K562 (cell line): ENCODE results near the gene OPHN1. TPM values are rescaled to one million over a fixed set of nuclear protein-coding genes. Genes with fewer than 3 reads are reported as not detected.

Experiments used
- ATAC-seq: fragments of 200-7000 bp; cut with Tn5 transposase; 3 replicates; pipeline ENCODE4 v1.9.1; 2020; ENCODE audit warnings: moderate library complexity
- BruUV-seq: library from RNA; stranded (reverse); fragments of 400-500 nt; replicated peaks from 2 replicates; lab custom pipeline; 2021; lab: Mats Ljungman, UMichigan
- CTCF ChIA-PET: fragments of 300-600 bp; formaldehyde crosslinking; extraction: SDS; loops from one replicate; lab custom pipeline; 2021; ENCODE audit warnings: low intra/inter-chr PET ratio; lab: Yijun Ruan, JAX
- POLR2A ChIA-PET: fragments of 300-600, 350-650 bp; sonication (Branson Sonifier 250); formaldehyde crosslinking; extraction: SDS; loops from one replicate; lab custom pipeline; 2021; ENCODE audit warnings: antibody characterized with exemption, inconsistent platforms; lab: Yijun Ruan, JAX
- DNase-seq, 4 experiments: peaks; one replicate each; pipeline versions ENCODE4 v3.0.0 to v3.0.0-alpha.2; 2011 to 2018; ENCODE audit warnings: low spot score in 3 of 4, mixed read lengths in 3 of 4; ENCODE audit errors: extremely low read depth in 1 of 4
- FAIRE-seq: peaks from 2 replicates; lab custom pipeline; 2011; peaks lifted over from hg19 to GRCh38; lab: Jason Lieb, UNC
- H2AFZ ChIP-seq: 2 replicates; pipeline ENCODE4 v1.6.0; 2011; ENCODE audit warnings: low read depth, low read length, control low read depth, inconsistent platforms
- H3K27ac ChIP-seq: fragments of 200-600 bp; 3 replicates; pipeline ENCODE4 v1.8.0; 2011; ENCODE audit warnings: low read depth, mild to moderate bottlenecking, control low read depth, inconsistent platforms, low read length, moderate library complexity, mixed read lengths; ENCODE audit errors: extremely low read depth
- H3K27me3 ChIP-seq, 2 experiments: fragments of 300-600 bp in 1 of 2; 2 replicates in 1 of 2; 3 replicates in 1 of 2; pipeline versions ENCODE4 v1.6.0 to v1.8.0; 2011; ENCODE audit warnings: inconsistent platforms in 2 of 2, low read length in 2 of 2, mild to moderate bottlenecking in 1 of 2, mixed read lengths in 1 of 2, moderate library complexity in 1 of 2; ENCODE audit not compliant: control insufficient read depth in 2 of 2, insufficient read depth in 2 of 2
- H3K36me3 ChIP-seq: fragments of 300-600 bp; 3 replicates; pipeline ENCODE4 v1.8.0; 2011; ENCODE audit warnings: mild to moderate bottlenecking, low read length, inconsistent platforms; ENCODE audit not compliant: control insufficient read depth, insufficient read depth
- H3K4me1 ChIP-seq, 2 experiments: fragments of 200-600 bp in 1 of 2; replicated peaks in 1 of 2; 2 replicates in 1 of 2; 3 replicates in 1 of 2; pipeline versions ENCODE4 v1.5.1 to v1.8.0; 2011; ENCODE audit warnings: inconsistent platforms in 2 of 2, low read length in 2 of 2, mild to moderate bottlenecking in 1 of 2, mixed read lengths in 1 of 2, moderate library complexity in 1 of 2; ENCODE audit not compliant: control insufficient read depth in 2 of 2, insufficient read depth in 2 of 2
- H3K4me2 ChIP-seq: 2 replicates; pipeline ENCODE4 v1.6.1; 2011; ENCODE audit warnings: low read length, control low read depth, inconsistent platforms, mixed read lengths; ENCODE audit not compliant: insufficient read depth
- H3K4me3 ChIP-seq: fragments of 200-600 bp; sonication (generic), shearing (Covaris generic); 2 replicates; pipeline ENCODE4 v1.5.1; 2016; ENCODE audit warnings: control low read depth, inconsistent platforms
- H3K79me2 ChIP-seq: fragments of 200-600 bp; 3 replicates; pipeline ENCODE4 v1.8.0; 2011; ENCODE audit warnings: low read length, inconsistent platforms; ENCODE audit not compliant: control insufficient read depth, insufficient read depth
- H3K9ac ChIP-seq, 2 experiments: 2 replicates each; pipeline versions ENCODE4 v1.6.0 to v1.6.1; 2011; ENCODE audit warnings: low read depth in 2 of 2, low read length in 2 of 2, control low read depth in 1 of 2, inconsistent platforms in 1 of 2, mild to moderate bottlenecking in 1 of 2, mixed read lengths in 1 of 2; ENCODE audit not compliant: insufficient read depth in 1 of 2
- H3K9me1 ChIP-seq: one replicate; pipeline ENCODE4 v1.6.0; 2011; ENCODE audit warnings: inconsistent platforms, mild to moderate bottlenecking, low read length, moderate library complexity; ENCODE audit not compliant: control insufficient read depth, insufficient read depth
- H3K9me3 ChIP-seq: replicated peaks from 2 replicates; pipeline ENCODE4 v1.5.1; 2011; ENCODE audit warnings: low read depth, low read length, inconsistent platforms; ENCODE audit not compliant: control insufficient read depth, insufficient read depth
- H4K20me1 ChIP-seq: replicated peaks from 2 replicates; pipeline ENCODE4 v1.6.1; 2011; ENCODE audit warnings: low read length, inconsistent platforms, mixed read lengths; ENCODE audit not compliant: control insufficient read depth, insufficient read depth
- FOXM1 ChIP-seq, 2 experiments: fragments of 450-650 bp in 1 of 2; sonication (generic) in 1 of 2; formaldehyde crosslinking in 1 of 2; IDR thresholded peaks; 2 replicates each; pipeline versions ENCODE4 v1.6.1 to v1.9.0; 2017 to 2022; ENCODE audit warnings: low read depth in 2 of 2, mild to moderate bottlenecking in 2 of 2, missing genetic modification reagents in 1 of 2, moderate library complexity in 1 of 2
- KAT8 ChIP-seq: fragments of 450-650 bp; IDR thresholded peaks from 2 replicates; pipeline ENCODE4 v1.6.1; 2016; ENCODE audit warnings: low read depth, mild to moderate bottlenecking
- NFE2 ChIP-seq: IDR thresholded peaks from 2 replicates; pipeline ENCODE4 v1.6.1; 2014; ENCODE audit warnings: antibody characterized with exemption, low read depth
- ZFX ChIP-seq: sonication (generic); formaldehyde crosslinking; IDR thresholded peaks from 2 replicates; pipeline ENCODE4 v1.8.0; 2022; ENCODE audit warnings: mild to moderate bottlenecking, missing genetic modification reagents, moderate library complexity
- ZNF316 ChIP-seq: fragments of 450-650 bp; IDR thresholded peaks from 2 replicates; pipeline ENCODE4 v1.6.1; 2016
- WGBS: fragments of 100-300 bp; shearing (Covaris generic); methylation state at CpG from one replicate; pipeline ENCODE4 v1.1.6; 2016; ENCODE audit warnings: low coverage, mixed read lengths; ENCODE audit not compliant: insufficient coverage; ENCODE audit errors: missing lambda C conversion rate; 5-methylcytosine and 5-hydroxymethylcytosine counted together
- in situ Hi-C: fragments of 300-500 bp; cut with MboI; formaldehyde crosslinking; loops from 4 replicates; pipeline ENCODE4 v1.15.0; 2018; ENCODE audit warnings: inconsistent platforms, mixed read lengths
- intact Hi-C: fragments of 100-400 bp; cut with micrococcal nuclease; formaldehyde crosslinking; loops from 2 replicates; pipeline ENCODE4 v1.14.2; 2022
- polyA plus RNA-seq, 8 experiments: library from polyadenylated mRNA; depleted of rRNA in 4 of 8; stranded (reverse) in 5 of 8; unstranded in 3 of 8; fragments of >200 nt; fragmentation: Nextera tagmentation in 2 of 8; fragmentation: Illumina TruSeq in 1 of 8; extraction: Ambion mirVana in 2 of 8; extraction: Trizol in 1 of 8; gene quantifications; 2 replicates each; pipeline versions ENCODE4 v1.2.1 to v1.2.3, GENCODE V29; 2011 to 2014; ENCODE audit warnings: inconsistent platforms in 1 of 8, missing spikeins in 1 of 8
- total RNA-seq, 7 experiments: library from RNA; depleted of rRNA in 6 of 7; stranded (reverse); fragments of >200 nt in 6 of 7; fragmentation: Illumina TruSeq in 2 of 7; extraction: Trizol in 2 of 7; gene quantifications; 2 replicates each; pipeline versions ENCODE4 v1.2.1 to v1.2.3, GENCODE V29; 2011 to 2021; ENCODE audit warnings: low replicate concordance in 1 of 7

Gene OPHN1
- total and polyA plus RNA-seq, 9 of the 15 experiments (the other 6 are each of a cell fraction or from before 2014, with no cell fraction given) = 0.28 to 1.8 (median 1.0) TPM

DNA sequence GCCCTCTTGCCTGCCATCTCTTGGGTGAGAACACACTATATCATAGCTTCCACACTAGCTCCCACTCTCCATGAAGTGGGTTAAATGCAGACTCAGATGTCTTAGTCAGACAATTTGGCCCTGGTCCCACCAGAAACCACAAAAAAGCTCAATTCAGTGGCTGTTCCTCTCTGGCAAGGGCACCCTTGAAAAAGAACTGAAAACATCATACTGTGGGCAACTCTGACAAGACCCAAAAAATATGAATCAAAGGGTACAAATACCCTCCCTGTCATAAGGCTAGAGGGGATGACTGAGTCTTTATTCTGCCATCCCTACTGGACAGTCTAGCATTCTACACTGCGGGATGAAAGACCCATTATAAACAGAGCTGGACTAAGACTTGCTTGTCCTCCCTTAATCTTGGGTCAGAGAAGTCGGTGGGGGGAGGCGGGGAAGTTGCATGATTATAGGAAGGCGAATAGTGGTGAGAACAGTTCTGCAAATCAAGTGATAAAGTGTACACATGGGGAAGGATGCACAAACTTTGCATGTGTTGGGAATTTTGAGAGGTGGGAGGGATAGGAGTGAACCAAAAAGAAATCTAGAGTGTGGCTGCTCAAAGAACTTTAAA lies 172.1 kb downstream of the OPHN1 start:
- no peaks in the 10 kb centered on the region for H4K20me1 ChIP-seq
- H3K4me2 ChIP-seq = no peak overlapping the region
- ChIA-PET CTCF (no interaction called here), POLR2A (interaction anchor here (0.5 kb wide), 1 partner anchor 54 kb away, joined by 3 read pairs; no protein-coding TSS in a partner anchor)
- TF ChIP-seq FOXM1 (IDR thresholded peaks at IDR 0.05; ENCODE audit: low read depth) = no peak
- no peak for TF ChIP-seq FOXM1 (CRISPR knock-in tag; IDR thresholded peaks at IDR 0.05; ENCODE audit: low read depth)
- 0 out of 2 replicates have a peak, but pooled peaks have one; percentile 8 for TF ChIP-seq NFE2
- TF ChIP-seq ZFX = no peak
- ATAC-seq = no peak
- no peak overlapping the region for H3K9ac ChIP-seq
- no peaks in the 10 kb centered on the region for H3K79me2 ChIP-seq
- peaks cover 0 to 3% of the 10 kb centered on the region in 2 experiments; a peak in 2 of 5 replicates for H3K4me1 ChIP-seq
- in situ Hi-C loops (no loop called here), intact Hi-C loops (no loop called here)
- FAIRE-seq = no peak
- WGBS = 3% methylated on average over 4 of the region's 4 CpGs
- H3K27me3 ChIP-seq = no peaks in the 10 kb centered on the region
- H3K9me3 ChIP-seq = no peaks in the 10 kb centered on the region
- DNase-seq = peak in 1 of 4 experiments; percentile 5
- H3K9me1 ChIP-seq = no peaks in the 10 kb centered on the region
- BruUV-seq = no TSS peak
- H3K27ac ChIP-seq = no peak overlapping the region
- H3K36me3 ChIP-seq = no peaks in the 10 kb centered on the region
- H2AFZ ChIP-seq = no peak overlapping the region
- H3K4me3 ChIP-seq = no peak overlapping the region

DNA sequence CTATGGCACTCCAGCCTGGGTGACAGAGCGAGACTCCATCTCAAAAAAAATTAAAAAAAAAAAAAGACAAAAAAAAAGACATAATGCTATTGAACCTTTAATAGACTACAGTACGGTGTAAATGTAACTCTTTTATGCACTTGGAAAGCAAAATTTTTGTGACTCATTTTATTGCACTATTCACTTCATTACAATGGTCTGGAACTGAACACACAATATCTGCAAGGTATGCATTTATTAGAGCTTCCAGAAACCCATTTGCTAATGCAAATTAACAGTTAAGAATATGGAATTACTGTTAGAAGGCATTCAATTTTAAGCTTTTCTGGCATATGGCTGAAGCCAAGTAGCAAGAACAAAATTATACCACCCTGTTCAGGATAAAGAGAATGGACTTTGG lies 176.3 kb downstream of the OPHN1 start:
- Histone ChIP-seq H3K27ac (no peak overlapping the region), H3K9me3 (no peaks in the 10 kb centered on the region), H2AFZ (no peak overlapping the region), H3K79me2 (no peaks in the 10 kb centered on the region), H3K36me3 (no peaks in the 10 kb centered on the region), H3K4me3 (no peak overlapping the region), H3K4me1 (peaks cover 0 to 3% of the 10 kb centered on the region in 2 experiments; a peak in 2 of 5 replicates), H3K4me2 (no peak overlapping the region), H3K27me3 (no peaks in the 10 kb centered on the region), H4K20me1 (no peaks in the 10 kb centered on the region), H3K9me1 (no peaks in the 10 kb centered on the region), H3K9ac (no peak overlapping the region)
- no peak for FAIRE-seq
- no peak for DNase-seq
- POLR2A ChIA-PET = interaction anchor here (0.6 kb wide), 2 partner anchors 241 to 895 kb away, joined by 3 read pairs; no protein-coding TSS in a partner anchor
- in situ Hi-C loops (no loop called here), intact Hi-C loops (no loop called here)
- WGBS = 50% methylated on average over 1 of the region's 2 CpGs
- CTCF ChIA-PET = interaction anchor here (0.7 kb wide), 1 partner anchor 95 kb away, joined by 3 read pairs; no protein-coding TSS in a partner anchor
- no TSS peak for BruUV-seq
- no peak for ATAC-seq
- TF ChIP-seq ZNF316 (peak; percentile 48; the same call in 1 of the 2 replicates), KAT8 (no peak)
